Measurements from ENCODE around the gene FAM107B.
"Not testable (repeated sequence)": the region's sequence is repeated elsewhere in the genome, so short reads cannot be mapped to it uniquely, and the experiment has no call there.

Gene FAM107B

GRCh38 chr10:14635043-14635710 lies 139.5 kb downstream of the FAM107B start:
- Mint-ChIP-seq H3K36me3 (ENCODE audit: low read depth) (no peaks in the 10 kb centered on the region), H3K9me3 (no peaks in the 10 kb centered on the region), H3K4me3 (no peak overlapping the region)

GRCh38 chr10:14634572-14634971 lies 140.1 kb downstream of the FAM107B start:
- Mint-ChIP-seq H3K27me3 (ENCODE audit: low read depth, poor library complexity) (peaks cover 11% of the 10 kb centered on the region), H3K27ac (peak overlapping the region; percentile 45), H3K4me1 (peaks cover 11% of the 10 kb centered on the region)
- H3K4me3 Mint-ChIP-seq; H3K36me3 Mint-ChIP-seq (ENCODE audit: low read depth); H3K9me3 Mint-ChIP-seq; DNase-seq: not testable (repeated sequence)

More at GRCh38 chr10:14635043-14635710, 139.5 kb downstream of the FAM107B start:
- TF ChIP-seq CTCF (IDR thresholded peaks at IDR 0.05), result no peak
- Mint-ChIP-seq H3K27me3 (ENCODE audit: low read depth, poor library complexity) (peaks cover 11% of the 10 kb centered on the region), H3K27ac (no peak overlapping the region), H3K4me1 (peaks cover 11% of the 10 kb centered on the region)
- DNase-seq, result no peak

GRCh38 chr10:14625765-14626525 lies 148.8 kb downstream of the FAM107B start:
- DNase-seq, result no peak
- Mint-ChIP-seq H3K27ac (peak overlapping the region; percentile 89), H3K9me3 (peaks cover 5% of the 10 kb centered on the region), H3K36me3 (ENCODE audit: low read depth) (no peaks in the 10 kb centered on the region), H3K4me1 (peaks cover 49% of the 10 kb centered on the region), H3K4me3 (peak overlapping the region; percentile 14), H3K27me3 (ENCODE audit: low read depth, poor library complexity) (peaks cover 3% of the 10 kb centered on the region)
- TF ChIP-seq CTCF (IDR thresholded peaks at IDR 0.05), result no peak

GRCh38 chr10:14625192-14625631 lies 149.5 kb downstream of the FAM107B start:
- no peak overlapping the region for H3K4me3 Mint-ChIP-seq
- peaks cover 57% of the 10 kb centered on the region for H3K4me1 Mint-ChIP-seq
- DNase-seq, result no peak

GRCh38 chr10:14624600-14624999 lies 150.1 kb downstream of the FAM107B start:
- Mint-ChIP-seq H3K36me3 (ENCODE audit: low read depth) (no peaks in the 10 kb centered on the region), H3K27ac (peak overlapping the region; percentile 66), H3K4me3 (no peak overlapping the region), H3K4me1 (peaks cover 57% of the 10 kb centered on the region), H3K27me3 (ENCODE audit: low read depth, poor library complexity) (peaks cover 3% of the 10 kb centered on the region), H3K9me3 (peaks cover 5% of the 10 kb centered on the region)
- no peak for DNase-seq
- TF ChIP-seq CTCF (IDR thresholded peaks at IDR 0.05), result no peak

More at GRCh38 chr10:14625192-14625631, 149.5 kb downstream of the FAM107B start:
- H3K36me3 Mint-ChIP-seq (ENCODE audit: low read depth), result no peaks in the 10 kb centered on the region
- peaks cover 3% of the 10 kb centered on the region for H3K27me3 Mint-ChIP-seq (ENCODE audit: low read depth, poor library complexity)
- TF ChIP-seq CTCF (IDR thresholded peaks at IDR 0.05), result no peak
- peaks cover 5% of the 10 kb centered on the region for H3K9me3 Mint-ChIP-seq
- H3K27ac Mint-ChIP-seq, result peak overlapping the region; percentile 89

- no peak overlapping the region for H3K4me3 Mint-ChIP-seq
- H3K27me3 Mint-ChIP-seq (ENCODE audit: low read depth, poor library complexity), result peaks cover 3% of the 10 kb centered on the region
- H3K36me3 Mint-ChIP-seq (ENCODE audit: low read depth), result no peaks in the 10 kb centered on the region
- TF ChIP-seq CTCF (IDR thresholded peaks at IDR 0.05), result no peak
- no peak overlapping the region for H3K27ac Mint-ChIP-seq
- peaks cover 60% of the 10 kb centered on the region for H3K4me1 Mint-ChIP-seq
- no peak for DNase-seq
- H3K9me3 Mint-ChIP-seq, result peaks cover 5% of the 10 kb centered on the region
These were observed 150.8 kb downstream of the FAM107B start for GRCh38 chr10:14623931-14624330.
